IMR-90 (cell line): ENCODE results near the gene SLC25A15. TPM values are rescaled to one million over a fixed set of nuclear protein-coding genes. Genes with fewer than 3 reads are reported as not detected.

ENCODE experiments used
- ATAC-seq: fragments of 200-7000 bp; cut with Tn5 transposase; 2 replicates; pipeline ENCODE4 v1.9.1; 2020; ENCODE audit warnings: low read depth, mild to moderate bottlenecking, moderate library complexity
- BruUV-seq: library from RNA; stranded (reverse); fragments of 400-500 nt; replicated peaks from 2 replicates; lab custom pipeline; 2021; lab: Mats Ljungman, UMichigan
- CTCF ChIA-PET: fragments of 300-600 bp; formaldehyde crosslinking; extraction: SDS; loops from one replicate; lab custom pipeline; 2021; ENCODE audit warnings: antibody characterized with exemption; lab: Yijun Ruan, JAX
- POLR2A ChIA-PET: fragments of 300-600 bp; sonication (Branson Sonifier 250); formaldehyde crosslinking; loops from one replicate; lab custom pipeline; 2022; ENCODE audit warnings: antibody characterized with exemption; ENCODE audit not compliant: unreplicated experiment; lab: Charles Lee
- DNase-seq: peaks from one replicate; pipeline ENCODE4 v3.0.0; 2013
- H2AFZ ChIP-seq: replicated peaks from 2 replicates; pipeline ENCODE3; 2013; ENCODE audit warnings: low read length, mild to moderate bottlenecking; ENCODE audit not compliant: poor library complexity
- H2AK5ac ChIP-seq: 2 replicates; pipeline ENCODE4 v1.6.1; 2013; ENCODE audit warnings: low read depth, low read length, inconsistent platforms
- H2AK9ac ChIP-seq: replicated peaks from 2 replicates; pipeline ENCODE3; 2013; ENCODE audit warnings: mild to moderate bottlenecking, low read depth, low read length, moderate library complexity; ENCODE audit not compliant: poor library complexity
- H2BK120ac ChIP-seq: 2 replicates; pipeline ENCODE4 v1.6.1; 2013; ENCODE audit warnings: low read depth, low read length, inconsistent platforms
- H2BK15ac ChIP-seq: 3 replicates; pipeline ENCODE4 v1.6.1; 2013; ENCODE audit warnings: low read depth, low read length, inconsistent platforms
- H2BK20ac ChIP-seq: 2 replicates; pipeline ENCODE4 v1.6.1; 2013; ENCODE audit warnings: low read depth, mild to moderate bottlenecking, inconsistent platforms, low read length, moderate library complexity
- H2BK5ac ChIP-seq: 2 replicates; pipeline ENCODE4 v1.6.1; 2013; ENCODE audit warnings: mild to moderate bottlenecking, low read depth, low read length, inconsistent platforms; ENCODE audit not compliant: poor library complexity, severe bottlenecking
- H3K14ac ChIP-seq: replicated peaks from 2 replicates; pipeline ENCODE4 v1.6.1; 2013; ENCODE audit warnings: low read depth, low read length, inconsistent platforms
- H3K18ac ChIP-seq: 2 replicates; pipeline ENCODE4 v1.6.1; 2013; ENCODE audit warnings: low read depth, low read length, control low read depth
- H3K23ac ChIP-seq: 2 replicates; pipeline ENCODE4 v1.6.1; 2013; ENCODE audit warnings: low read depth, low read length, inconsistent platforms
- H3K27ac ChIP-seq: 2 replicates; pipeline ENCODE4 v1.5.1; 2013; ENCODE audit warnings: mild to moderate bottlenecking, control low read depth, low read length; ENCODE audit not compliant: insufficient read depth
- H3K27me3 ChIP-seq: 2 replicates; pipeline ENCODE4 v1.6.1; 2013; ENCODE audit warnings: low read length; ENCODE audit not compliant: control insufficient read depth, insufficient read depth
- H3K36me3 ChIP-seq: 2 replicates; pipeline ENCODE4 v1.6.1; 2013; ENCODE audit warnings: low read length, mixed read lengths; ENCODE audit not compliant: control insufficient read depth, insufficient read depth
- H3K4ac ChIP-seq: 2 replicates; pipeline ENCODE4 v1.6.1; 2013; ENCODE audit warnings: low read depth, low read length, inconsistent platforms
- H3K4me1 ChIP-seq: 2 replicates; pipeline ENCODE4 v1.6.1; 2013; ENCODE audit warnings: low read length, mixed read lengths; ENCODE audit not compliant: control insufficient read depth, insufficient read depth
- H3K4me2 ChIP-seq: 2 replicates; pipeline ENCODE4 v1.6.1; 2013; ENCODE audit warnings: low read depth, mild to moderate bottlenecking, control low read depth, low read length, moderate library complexity
- H3K4me3 ChIP-seq: 2 replicates; pipeline ENCODE4 v1.5.1; 2013; ENCODE audit warnings: low read depth, mild to moderate bottlenecking, control low read depth, low read length, moderate library complexity; ENCODE audit not compliant: insufficient read depth
- H3K56ac ChIP-seq: 2 replicates; pipeline ENCODE4 v1.6.1; 2013; ENCODE audit warnings: low read length, inconsistent platforms; ENCODE audit not compliant: insufficient read depth; ENCODE audit errors: extremely low read depth
- H3K79me1 ChIP-seq, 2 experiments: 2 replicates each; pipeline ENCODE4 v1.6.1; 2013; ENCODE audit warnings: low read length in 2 of 2, inconsistent platforms in 1 of 2, low read depth in 1 of 2
- H3K9ac ChIP-seq: 2 replicates; pipeline ENCODE4 v1.6.1; 2013; ENCODE audit warnings: low read depth, low read length, control low read depth
- H3K9me1 ChIP-seq: 2 replicates; pipeline ENCODE4 v1.6.1; 2013; ENCODE audit warnings: low read length, inconsistent platforms; ENCODE audit not compliant: insufficient read depth
- H3K9me3 ChIP-seq: 2 replicates; pipeline ENCODE4 v1.6.1; 2013; ENCODE audit warnings: low read length; ENCODE audit not compliant: control insufficient read depth, insufficient read depth
- H4K20me1 ChIP-seq: 2 replicates; pipeline ENCODE4 v1.6.1; 2013; ENCODE audit warnings: low read length, inconsistent platforms; ENCODE audit not compliant: insufficient read depth
- H4K5ac ChIP-seq: 2 replicates; pipeline ENCODE4 v1.6.1; 2013; ENCODE audit warnings: mild to moderate bottlenecking, low read depth, low read length, control low read depth
- H4K8ac ChIP-seq, 2 experiments: 2 replicates each; pipeline ENCODE4 v1.6.1; 2013; ENCODE audit warnings: low read depth in 2 of 2, low read length in 2 of 2, control low read depth in 1 of 2, inconsistent platforms in 1 of 2
- H4K91ac ChIP-seq: 2 replicates; pipeline ENCODE4 v1.6.1; 2013; ENCODE audit warnings: low read depth, low read length, inconsistent platforms; ENCODE audit not compliant: insufficient read depth
- BHLHE40 ChIP-seq: fragments of 150-350 bp; IDR thresholded peaks from 2 replicates; pipeline ENCODE4 v1.6.1; 2016; ENCODE audit warnings: mild to moderate bottlenecking, low read depth, low read length
- CEBPB ChIP-seq: IDR thresholded peaks from 2 replicates; pipeline ENCODE4 v1.6.1; 2012; ENCODE audit warnings: low read depth, low read length, improper control_type of control experiment
- CHD1 ChIP-seq: IDR thresholded peaks from 2 replicates; pipeline ENCODE4 v1.6.1; 2012; ENCODE audit warnings: low read depth, low read length, improper control_type of control experiment
- CTCF ChIP-seq: conservative IDR thresholded peaks from 2 replicates; pipeline ENCODE4 v1.5.1; 2012; ENCODE audit warnings: mild to moderate bottlenecking, low read depth, low read length, improper control_type of control experiment
- FOS ChIP-seq: fragments of 150-350 bp; IDR thresholded peaks from 2 replicates; pipeline ENCODE4 v1.6.1; 2016; ENCODE audit warnings: low read depth, low read length
- MAFK ChIP-seq: IDR thresholded peaks from 2 replicates; pipeline ENCODE4 v1.6.1; 2012; ENCODE audit warnings: low read depth, low read length, improper control_type of control experiment
- MAZ ChIP-seq: IDR thresholded peaks from 2 replicates; pipeline ENCODE4 v1.6.1; 2012; ENCODE audit warnings: low read depth, mild to moderate bottlenecking, low read length, improper control_type of control experiment, moderate library complexity, borderline replicate concordance
- MXI1 ChIP-seq: IDR thresholded peaks from 2 replicates; pipeline ENCODE4 v1.6.1; 2012; ENCODE audit warnings: low read depth, mild to moderate bottlenecking, low read length, moderate library complexity, borderline replicate concordance
- NFE2L2 ChIP-seq: fragments of 150-350 bp; IDR thresholded peaks from 2 replicates; pipeline ENCODE4 v1.6.1; 2016; ENCODE audit warnings: low read depth, mild to moderate bottlenecking, low read length
- POLR2A ChIP-seq: IDR thresholded peaks from 2 replicates; pipeline ENCODE4 v1.6.1; 2012; ENCODE audit warnings: mild to moderate bottlenecking, low read depth, low read length
- RAD21 ChIP-seq: IDR thresholded peaks from 2 replicates; pipeline ENCODE4 v1.6.1; 2012; ENCODE audit warnings: low read length, improper control_type of control experiment
- RCOR1 ChIP-seq: IDR thresholded peaks from 2 replicates; pipeline ENCODE4 v1.6.1; 2012; ENCODE audit warnings: mild to moderate bottlenecking, low read length, improper control_type of control experiment; ENCODE audit not compliant: insufficient replicate concordance
- RFX5 ChIP-seq: IDR thresholded peaks from 2 replicates; pipeline ENCODE4 v1.8.0; 2012; ENCODE audit warnings: low read depth, mild to moderate bottlenecking, low read length, moderate library complexity
- SMC3 ChIP-seq: fragments of 150-350 bp; IDR thresholded peaks from 2 replicates; pipeline ENCODE4 v1.6.1; 2016; ENCODE audit warnings: low read depth, mild to moderate bottlenecking, antibody characterized with exemption, low read length, moderate library complexity
- USF2 ChIP-seq: fragments of 150-350 bp; IDR thresholded peaks from 2 replicates; pipeline ENCODE4 v1.6.1; 2017; ENCODE audit warnings: mild to moderate bottlenecking, antibody characterized with exemption, low read length, low read depth
- WGBS, 2 experiments: methylation state at CpG; one replicate each; pipeline versions ENCODE4 v1.1.5 to v1.1.7; 2013; ENCODE audit warnings: missing lambda C conversion rate in 2 of 2; ENCODE audit not compliant: insufficient read length in 1 of 2; ENCODE audit errors: extremely low coverage in 2 of 2; 5-methylcytosine and 5-hydroxymethylcytosine counted together
- dilution Hi-C: fragments of 300-500 bp; cut with HindIII; formaldehyde crosslinking; loops from one replicate; pipeline ENCODE4 v1.14.3; 2018; ENCODE audit warnings: low sequenced_read_pairs; ENCODE audit not compliant: unreplicated experiment
- in situ Hi-C: fragments of 300-500 bp; cut with MboI; formaldehyde crosslinking; loops from 3 replicates; pipeline ENCODE4 v1.14.3; 2019; ENCODE audit warnings: low sequenced_read_pairs, inconsistent platforms, mixed read lengths
- intact Hi-C: fragments of 100-400 bp; cut with micrococcal nuclease; formaldehyde crosslinking; loops from 2 replicates; pipeline ENCODE4 v1.10.0; 2022
- polyA plus RNA-seq, 3 experiments: library from polyadenylated mRNA; depleted of rRNA; stranded (reverse); fragments of >200 nt; gene quantifications; 2 replicates each; pipeline ENCODE4 v1.2.3, GENCODE V29; 2012; ENCODE audit warnings: low replicate concordance in 1 of 3
- total RNA-seq: library from RNA; depleted of rRNA; stranded (reverse); fragments of >200 nt; gene quantifications from 2 replicates; pipeline ENCODE4 v1.2.3, GENCODE V29; 2012
- TF ChIP-seq, protein P1 (sequence below): fragments of 150-350 bp; IDR thresholded peaks from 2 replicates; pipeline ENCODE4 v1.6.1; 2016; ENCODE audit warnings: low read depth, mild to moderate bottlenecking, low read length, moderate library complexity, borderline replicate concordance

The SLC25A15 gene
- total and polyA plus RNA-seq, 2 of the 4 experiments (the other 2 are of a cell fraction): 5.4 to 13.3 TPM

GRCh38 chr13:40790154-40790616 lies 774 bp downstream of the SLC25A15 start:
- Histone ChIP-seq H4K8ac (peak overlapping the region; percentile 7 to 67; a peak in 3 of 4 replicates), H3K9me1 (peaks cover 5% of the 10 kb centered on the region), H3K4ac (peak overlapping the region; percentile 78), H3K23ac (peak overlapping the region; percentile 87), H2AK9ac (peak overlapping the region; percentile 92), H2AFZ (peak overlapping the region; percentile 99), H2AK5ac (0 out of 2 replicates have a peak overlapping the region, but pooled peaks have one; percentile 10), H3K4me2 (peak overlapping the region; percentile 87), H3K27me3 (no peaks in the 10 kb centered on the region), H3K79me1 (peaks cover 12 to 22% of the 10 kb centered on the region in 2 experiments; a peak in 3 of 4 replicates), H2BK120ac (peak overlapping the region; percentile 71; the same call in 1 of the 2 replicates), H4K5ac (no peak overlapping the region), H3K56ac (peak overlapping the region; percentile 61), H3K18ac (no peak overlapping the region), H3K27ac (peak overlapping the region; percentile 97), H2BK5ac (peak overlapping the region; percentile 84), H4K91ac (peak overlapping the region; percentile 51), H4K20me1 (no peaks in the 10 kb centered on the region), H3K36me3 (peaks cover 5% of the 10 kb centered on the region; the same call in 1 of the 2 replicates), H3K9me3 (no peaks in the 10 kb centered on the region), H2BK20ac (0 out of 2 replicates have a peak overlapping the region, but pooled peaks have one; percentile 34), H3K9ac (peak overlapping the region; percentile 82), H3K4me3 (peak overlapping the region; percentile 78), H3K4me1 (peaks cover 4% of the 10 kb centered on the region; the same call in 1 of the 2 replicates), H2BK15ac (no peak overlapping the region), H3K14ac (peak overlapping the region; percentile 16; the same call in 1 of the 2 replicates)
- intact Hi-C loops: no loop called here
- no peak for TF ChIP-seq RCOR1
- no peak for TF ChIP-seq POLR2A
- no peak for TF ChIP-seq RAD21
- no peak for TF ChIP-seq CEBPB
- no peak for TF ChIP-seq USF2
- TF ChIP-seq RFX5: no peak
- TF ChIP-seq, protein P1, sequence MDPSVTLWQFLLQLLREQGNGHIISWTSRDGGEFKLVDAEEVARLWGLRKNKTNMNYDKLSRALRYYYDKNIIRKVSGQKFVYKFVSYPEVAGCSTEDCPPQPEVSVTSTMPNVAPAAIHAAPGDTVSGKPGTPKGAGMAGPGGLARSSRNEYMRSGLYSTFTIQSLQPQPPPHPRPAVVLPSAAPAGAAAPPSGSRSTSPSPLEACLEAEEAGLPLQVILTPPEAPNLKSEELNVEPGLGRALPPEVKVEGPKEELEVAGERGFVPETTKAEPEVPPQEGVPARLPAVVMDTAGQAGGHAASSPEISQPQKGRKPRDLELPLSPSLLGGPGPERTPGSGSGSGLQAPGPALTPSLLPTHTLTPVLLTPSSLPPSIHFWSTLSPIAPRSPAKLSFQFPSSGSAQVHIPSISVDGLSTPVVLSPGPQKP: no peak
- TF ChIP-seq CTCF: no peak
- TF ChIP-seq MXI1: no peak
- no peak for TF ChIP-seq BHLHE40
- no peak for TF ChIP-seq SMC3
- TF ChIP-seq CHD1: no peak
- no peak for TF ChIP-seq NFE2L2
- no peak for TF ChIP-seq FOS
- no peak for TF ChIP-seq MAZ
- no peak for TF ChIP-seq MAFK
- DNase-seq (peak; percentile 34), ATAC-seq (no peak)
- ChIA-PET CTCF (interaction anchor here (1.9 kb wide), 1 partner anchor 24 kb away, joined by 4 read pairs; no protein-coding TSS in a partner anchor), POLR2A (no interaction called here)
- no TSS peak for BruUV-seq
- no CpG with 5 or more reads among the region's 9 CpGs for WGBS, 2 experiments
- in situ Hi-C loops: no loop called here
- dilution Hi-C loops: no loop called here
